MCF 10A (cell line): ENCODE results near the gene GLI2. TPM values are rescaled to one million over a fixed set of nuclear protein-coding genes. Genes with fewer than 3 reads are reported as not detected.

Experiments used
- BruUV-seq: library from RNA; stranded (reverse); fragments of 400-500 nt; replicated peaks from 2 replicates; lab custom pipeline; 2021; lab: Mats Ljungman, UMichigan
- CTCF ChIA-PET: fragments of 300-600 bp; sonication (Branson Sonifier 250); formaldehyde crosslinking; extraction: SDS; loops from one replicate; lab custom pipeline; 2021; ENCODE audit warnings: antibody characterized with exemption, inconsistent platforms; lab: Yijun Ruan, JAX
- POLR2A ChIA-PET: fragments of 300-600, 350-650 bp; sonication (Branson Sonifier 250); formaldehyde crosslinking; extraction: SDS; loops from one replicate; lab custom pipeline; 2020; ENCODE audit warnings: antibody characterized with exemption, inconsistent platforms; lab: Yijun Ruan, JAX
- DNase-seq: peaks from one replicate; pipeline ENCODE4 v3.0.0-alpha.2; 2018; ENCODE audit not compliant: unreplicated experiment
- H3K27ac Mint-ChIP-seq: one replicate; pipeline ENCODE4 v1.8.0; 2022; ENCODE audit warnings: mild to moderate bottlenecking, low read depth, mixed read lengths; ENCODE audit not compliant: unreplicated experiment
- H3K27me3 Mint-ChIP-seq: one replicate; pipeline ENCODE4 v1.8.0; 2022; ENCODE audit warnings: mixed read lengths; ENCODE audit not compliant: insufficient read depth, unreplicated experiment
- H3K36me3 Mint-ChIP-seq: one replicate; pipeline ENCODE4 v1.8.0; 2022; ENCODE audit warnings: mild to moderate bottlenecking, moderate library complexity, mixed read lengths; ENCODE audit not compliant: insufficient read depth, unreplicated experiment
- H3K4me1 Mint-ChIP-seq: one replicate; pipeline ENCODE4 v1.8.0; 2022; ENCODE audit warnings: mixed read lengths; ENCODE audit not compliant: insufficient read depth, unreplicated experiment
- H3K4me3 Mint-ChIP-seq: one replicate; pipeline ENCODE4 v1.8.0; 2022; ENCODE audit warnings: mild to moderate bottlenecking, moderate library complexity, mixed read lengths; ENCODE audit not compliant: unreplicated experiment
- H3K9me3 Mint-ChIP-seq: one replicate; pipeline ENCODE4 v1.8.0; 2022; ENCODE audit warnings: mixed read lengths; ENCODE audit not compliant: unreplicated experiment
- intact Hi-C: fragments of 100-400 bp; cut with micrococcal nuclease; formaldehyde crosslinking; loops from 2 replicates; pipeline ENCODE4 v1.14.1; 2022
- total RNA-seq: library from RNA; stranded (reverse); gene quantifications from 2 replicates; pipeline ENCODE4 v1.2.3, GENCODE V29; 2022
- TF ChIP-seq, protein P1 (sequence below): fragments of 200-600 bp; IDR thresholded peaks from one replicate; pipeline ENCODE4 v1.8.0; 2022; ENCODE audit warnings: antibody characterized with exemption, mild to moderate bottlenecking; ENCODE audit not compliant: unreplicated experiment

Gene GLI2
- total RNA-seq, 1 experiment from 2014 or later: 0.61 TPM

DNA sequence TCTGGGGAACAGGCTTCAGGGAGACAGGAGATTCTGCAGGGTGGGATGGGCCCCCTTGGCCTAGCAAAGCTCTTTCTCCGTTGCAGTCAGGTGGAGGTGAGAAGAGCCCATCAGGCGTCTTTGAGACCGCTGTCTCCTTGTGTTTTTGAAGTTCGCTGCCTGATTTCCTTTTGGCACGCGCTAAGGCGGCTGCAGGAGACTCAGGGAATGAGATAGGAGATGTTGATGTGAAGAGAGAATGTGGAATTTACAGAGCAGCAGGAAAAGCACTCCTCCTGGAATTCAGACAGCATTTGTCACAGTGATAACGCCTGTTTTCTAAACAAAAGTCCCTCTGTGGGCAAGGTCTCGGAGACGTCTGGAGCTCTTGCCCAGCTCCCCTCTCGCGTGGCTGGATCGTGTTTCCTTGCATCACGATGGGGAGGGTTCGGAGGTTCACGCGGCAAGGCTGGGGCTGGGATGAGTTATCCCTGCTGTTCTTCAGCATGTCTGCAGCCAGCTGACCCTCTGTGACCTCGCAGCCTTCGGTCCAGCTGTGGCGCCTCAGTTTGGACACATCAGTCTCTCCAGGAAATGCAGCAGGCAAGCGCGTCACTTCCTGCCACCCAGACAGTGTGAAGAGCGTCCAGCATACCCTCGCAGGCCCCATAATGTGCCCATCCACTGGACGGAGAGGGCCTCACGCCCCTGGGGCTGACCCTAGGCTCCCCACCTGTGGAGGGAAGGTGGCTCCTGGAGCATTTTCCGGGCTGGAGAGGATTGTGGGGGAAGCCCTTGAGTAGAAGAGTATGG is 30.2 kb downstream of the GLI2 start:
- Mint-ChIP-seq H3K4me1 (no peaks in the 10 kb centered on the region), H3K4me3 (no peak overlapping the region), H3K36me3 (no peaks in the 10 kb centered on the region), H3K9me3 (no peaks in the 10 kb centered on the region), H3K27ac (no peak overlapping the region), H3K27me3 (no peaks in the 10 kb centered on the region)
- intact Hi-C loops: no loop called here
- CTCF ChIA-PET: no interaction called here
- POLR2A ChIA-PET: no interaction called here
- TF ChIP-seq, protein P1, sequence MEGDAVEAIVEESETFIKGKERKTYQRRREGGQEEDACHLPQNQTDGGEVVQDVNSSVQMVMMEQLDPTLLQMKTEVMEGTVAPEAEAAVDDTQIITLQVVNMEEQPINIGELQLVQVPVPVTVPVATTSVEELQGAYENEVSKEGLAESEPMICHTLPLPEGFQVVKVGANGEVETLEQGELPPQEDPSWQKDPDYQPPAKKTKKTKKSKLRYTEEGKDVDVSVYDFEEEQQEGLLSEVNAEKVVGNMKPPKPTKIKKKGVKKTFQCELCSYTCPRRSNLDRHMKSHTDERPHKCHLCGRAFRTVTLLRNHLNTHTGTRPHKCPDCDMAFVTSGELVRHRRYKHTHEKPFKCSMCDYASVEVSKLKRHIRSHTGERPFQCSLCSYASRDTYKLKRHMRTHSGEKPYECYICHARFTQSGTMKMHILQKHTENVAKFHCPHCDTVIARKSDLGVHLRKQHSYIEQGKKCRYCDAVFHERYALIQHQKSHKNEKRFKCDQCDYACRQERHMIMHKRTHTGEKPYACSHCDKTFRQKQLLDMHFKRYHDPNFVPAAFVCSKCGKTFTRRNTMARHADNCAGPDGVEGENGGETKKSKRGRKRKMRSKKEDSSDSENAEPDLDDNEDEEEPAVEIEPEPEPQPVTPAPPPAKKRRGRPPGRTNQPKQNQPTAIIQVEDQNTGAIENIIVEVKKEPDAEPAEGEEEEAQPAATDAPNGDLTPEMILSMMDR: no peak
- no TSS peak for BruUV-seq
- DNase-seq: no peak

DNA sequence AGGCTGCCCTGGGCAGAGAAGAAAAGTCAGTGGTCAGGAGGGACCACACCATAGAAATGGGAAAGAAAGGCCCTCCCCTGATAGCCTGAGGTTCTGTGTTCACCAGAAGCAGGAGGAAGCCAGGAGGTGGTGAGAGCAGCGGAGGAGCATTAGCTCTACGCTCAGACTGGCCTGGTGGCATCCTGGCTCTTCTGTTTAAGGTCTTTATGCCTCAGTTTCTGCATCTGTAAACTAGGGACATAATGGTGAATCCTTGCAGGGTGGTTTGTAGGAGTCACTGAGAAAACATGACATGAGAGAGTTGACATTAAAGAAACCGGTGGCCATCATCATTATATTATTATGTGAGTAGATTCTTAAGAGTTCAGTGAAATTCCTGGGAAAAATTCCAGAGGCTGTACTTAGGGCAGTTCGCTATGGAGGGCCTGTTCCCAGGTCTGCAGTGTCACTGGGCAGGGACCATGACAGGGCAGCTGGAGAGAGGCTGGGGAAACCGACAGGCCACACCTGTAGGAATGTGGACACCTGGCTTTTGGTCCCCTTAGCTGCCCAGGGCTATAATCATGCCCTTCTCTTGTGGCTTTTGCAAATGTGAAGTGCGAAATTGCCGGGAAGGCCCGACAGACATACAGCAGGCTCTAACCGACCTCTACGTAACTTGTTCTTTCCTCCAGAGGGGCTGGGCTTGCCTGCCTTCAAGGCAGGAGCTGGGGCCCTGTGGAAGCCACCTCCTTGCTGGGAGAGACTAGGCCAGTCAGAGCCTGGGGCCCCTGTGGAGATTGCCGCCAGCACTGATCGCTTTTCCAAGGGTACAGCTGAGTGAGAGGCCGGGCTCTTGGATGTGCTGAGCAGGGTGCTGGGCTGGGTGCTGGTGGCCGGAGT is 31.0 kb downstream of the GLI2 start:
- H3K27ac Mint-ChIP-seq: no peak overlapping the region
- H3K36me3 Mint-ChIP-seq: no peaks in the 10 kb centered on the region
- no peaks in the 10 kb centered on the region for H3K9me3 Mint-ChIP-seq
- H3K4me3 Mint-ChIP-seq: no peak overlapping the region
- ChIA-PET CTCF (no interaction called here), POLR2A (no interaction called here)
- TF ChIP-seq, protein P1: no peak
- H3K27me3 Mint-ChIP-seq: no peaks in the 10 kb centered on the region
- intact Hi-C loops: no loop called here
- no peak for DNase-seq
- H3K4me1 Mint-ChIP-seq: no peaks in the 10 kb centered on the region
- BruUV-seq: no TSS peak

DNA sequence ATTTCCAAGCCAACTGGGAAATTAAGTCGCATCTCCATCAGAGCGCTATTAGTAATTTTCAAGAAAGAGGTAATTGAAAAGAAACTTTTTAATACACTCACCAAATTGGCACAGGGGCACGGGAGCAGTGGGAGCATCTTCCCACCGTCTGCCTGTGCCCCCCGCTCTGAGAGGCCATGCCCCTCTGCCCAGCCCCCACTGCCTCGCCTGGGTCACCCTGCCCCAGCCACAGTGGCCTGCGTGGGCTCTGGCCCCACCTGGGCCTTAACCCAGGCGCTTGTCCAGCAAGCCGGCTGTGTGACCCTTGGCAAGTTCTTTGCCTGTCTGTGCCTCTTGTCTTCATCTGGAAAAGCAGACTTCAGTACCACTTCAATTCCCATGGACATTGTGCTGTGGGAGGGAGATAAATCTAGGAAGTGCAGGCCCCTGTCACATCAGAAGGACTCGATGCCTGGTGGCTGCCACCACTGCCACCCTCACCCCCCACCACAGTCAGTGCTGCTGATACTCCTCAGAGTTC is 31.9 kb downstream of the GLI2 start:
- H3K4me3 Mint-ChIP-seq: no peak overlapping the region

More for the DNA sequence above, 31.9 kb downstream of the GLI2 start:
- Mint-ChIP-seq H3K4me1 (no peaks in the 10 kb centered on the region), H3K36me3 (no peaks in the 10 kb centered on the region), H3K27ac (no peak overlapping the region), H3K9me3 (no peaks in the 10 kb centered on the region), H3K27me3 (no peaks in the 10 kb centered on the region)
- POLR2A ChIA-PET: no interaction called here
- CTCF ChIA-PET: no interaction called here
- no peak for DNase-seq
- BruUV-seq: no TSS peak
- intact Hi-C loops: no loop called here
- TF ChIP-seq, protein P1: no peak
